Panc1 (cell line): ENCODE data around the gene MLYCD. TPM values are rescaled to one million over a fixed set of nuclear protein-coding genes. Genes with fewer than 3 reads are reported as not detected.

Source experiments
- ATAC-seq: fragments of 200-7000 bp; cut with Tn5 transposase; 2 replicates; pipeline ENCODE4 v1.9.1; 2020; ENCODE audit warnings: mild to moderate bottlenecking, moderate library complexity
- BruUV-seq: library from RNA; stranded (reverse); fragments of 400-500 nt; replicated peaks from 2 replicates; lab custom pipeline; 2021; lab: Mats Ljungman, UMichigan
- CTCF ChIA-PET: fragments of 300-600 bp; sonication (Branson Sonifier 250); formaldehyde crosslinking; loops from one replicate; lab custom pipeline; 2022; ENCODE audit warnings: antibody characterized with exemption; lab: Charles Lee
- POLR2A ChIA-PET: fragments of 300-600 bp; sonication (Branson Sonifier 250); formaldehyde crosslinking; loops from one replicate; lab custom pipeline; 2022; ENCODE audit warnings: antibody characterized with exemption; lab: Charles Lee
- DNase-seq: peaks from one replicate; pipeline ENCODE4 v3.0.0-alpha.2; 2010; ENCODE audit warnings: low read depth, low spot score
- H3K27ac ChIP-seq: 2 replicates; pipeline ENCODE4 v1.5.1; 2011; ENCODE audit warnings: mild to moderate bottlenecking, low read length, inconsistent platforms
- H3K27me3 ChIP-seq: fragments of 200-500 bp; sonication (Bioruptor generic); 2 replicates; pipeline ENCODE4 v1.6.0; 2014; ENCODE audit warnings: low read length, inconsistent platforms; ENCODE audit not compliant: control insufficient read depth, insufficient read depth
- H3K36me3 ChIP-seq: fragments of 200-500 bp; sonication (Bioruptor generic); 2 replicates; pipeline ENCODE4 v1.5.1; 2014; ENCODE audit warnings: inconsistent platforms, mild to moderate bottlenecking, low read length, moderate library complexity; ENCODE audit not compliant: control insufficient read depth, insufficient read depth
- H3K4me1 ChIP-seq: 2 replicates; pipeline ENCODE4 v1.5.1; 2011; ENCODE audit warnings: inconsistent platforms, mild to moderate bottlenecking, low read length, moderate library complexity; ENCODE audit not compliant: control insufficient read depth, insufficient read depth
- H3K4me3 ChIP-seq, 2 experiments: 2 replicates each; pipeline ENCODE4 v1.5.1; 2011 to 2012; ENCODE audit warnings: low read depth in 2 of 2, low read length in 2 of 2, mild to moderate bottlenecking in 2 of 2, inconsistent platforms in 1 of 2, moderate library complexity in 1 of 2
- H3K9me3 ChIP-seq: fragments of 200-500 bp; sonication (Bioruptor generic); 2 replicates; pipeline ENCODE4 v1.5.1; 2014; ENCODE audit warnings: low read depth, mild to moderate bottlenecking, inconsistent platforms, low read length, moderate library complexity; ENCODE audit not compliant: control insufficient read depth, insufficient read depth
- CTCF ChIP-seq: fragments of 450-650 bp; IDR thresholded peaks from 2 replicates; pipeline ENCODE4 v1.5.1; 2017; ENCODE audit warnings: mild to moderate bottlenecking
- POLR2AphosphoS5 ChIP-seq: IDR thresholded peaks from 2 replicates; pipeline ENCODE4 v1.6.1; 2012; ENCODE audit warnings: mild to moderate bottlenecking, low read depth, low read length, moderate library complexity
- SIN3A ChIP-seq: IDR thresholded peaks from 2 replicates; pipeline ENCODE4 v1.6.1; 2012; ENCODE audit warnings: low read depth, mild to moderate bottlenecking, low read length, moderate library complexity, borderline replicate concordance; ENCODE audit not compliant: insufficient read depth
- TCF7L2 ChIP-seq: IDR thresholded peaks from 2 replicates; pipeline ENCODE4 v1.6.1; 2011; ENCODE audit warnings: mild to moderate bottlenecking, low read depth, low read length, inconsistent platforms
- in situ Hi-C: cut with HindIII; loops from 2 replicates; pipeline ENCODE4 v1.10.0; 2016; ENCODE audit warnings: low sequenced_read_pairs, low pct_unique_long_range_greater_than_20kb
- intact Hi-C: fragments of 100-400 bp; cut with micrococcal nuclease; formaldehyde crosslinking; loops from one replicate; pipeline ENCODE4 v1.10.0; 2022; ENCODE audit not compliant: unreplicated experiment
- total RNA-seq: library from RNA; stranded (reverse); gene quantifications from one replicate; pipeline ENCODE4 v1.2.1, GENCODE V29; 2021; ENCODE audit not compliant: unreplicated experiment
- TF ChIP-seq, protein P1 (sequence below), 2 experiments: IDR thresholded peaks; 2 replicates each; pipeline ENCODE4 v1.6.1; 2011 to 2012; ENCODE audit warnings: low read depth in 2 of 2, control low read depth in 1 of 2, low read length in 1 of 2, mild to moderate bottlenecking in 1 of 2, moderate library complexity in 1 of 2; ENCODE audit not compliant: insufficient read depth in 1 of 2

The MLYCD gene
- total RNA-seq, 1 experiment from 2014 or later, result 2.2 TPM

- TF ChIP-seq SIN3A (no peak), TCF7L2 (no peak), CTCF (no peak), POLR2AphosphoS5 (no peak)
- TF ChIP-seq, protein P1, sequence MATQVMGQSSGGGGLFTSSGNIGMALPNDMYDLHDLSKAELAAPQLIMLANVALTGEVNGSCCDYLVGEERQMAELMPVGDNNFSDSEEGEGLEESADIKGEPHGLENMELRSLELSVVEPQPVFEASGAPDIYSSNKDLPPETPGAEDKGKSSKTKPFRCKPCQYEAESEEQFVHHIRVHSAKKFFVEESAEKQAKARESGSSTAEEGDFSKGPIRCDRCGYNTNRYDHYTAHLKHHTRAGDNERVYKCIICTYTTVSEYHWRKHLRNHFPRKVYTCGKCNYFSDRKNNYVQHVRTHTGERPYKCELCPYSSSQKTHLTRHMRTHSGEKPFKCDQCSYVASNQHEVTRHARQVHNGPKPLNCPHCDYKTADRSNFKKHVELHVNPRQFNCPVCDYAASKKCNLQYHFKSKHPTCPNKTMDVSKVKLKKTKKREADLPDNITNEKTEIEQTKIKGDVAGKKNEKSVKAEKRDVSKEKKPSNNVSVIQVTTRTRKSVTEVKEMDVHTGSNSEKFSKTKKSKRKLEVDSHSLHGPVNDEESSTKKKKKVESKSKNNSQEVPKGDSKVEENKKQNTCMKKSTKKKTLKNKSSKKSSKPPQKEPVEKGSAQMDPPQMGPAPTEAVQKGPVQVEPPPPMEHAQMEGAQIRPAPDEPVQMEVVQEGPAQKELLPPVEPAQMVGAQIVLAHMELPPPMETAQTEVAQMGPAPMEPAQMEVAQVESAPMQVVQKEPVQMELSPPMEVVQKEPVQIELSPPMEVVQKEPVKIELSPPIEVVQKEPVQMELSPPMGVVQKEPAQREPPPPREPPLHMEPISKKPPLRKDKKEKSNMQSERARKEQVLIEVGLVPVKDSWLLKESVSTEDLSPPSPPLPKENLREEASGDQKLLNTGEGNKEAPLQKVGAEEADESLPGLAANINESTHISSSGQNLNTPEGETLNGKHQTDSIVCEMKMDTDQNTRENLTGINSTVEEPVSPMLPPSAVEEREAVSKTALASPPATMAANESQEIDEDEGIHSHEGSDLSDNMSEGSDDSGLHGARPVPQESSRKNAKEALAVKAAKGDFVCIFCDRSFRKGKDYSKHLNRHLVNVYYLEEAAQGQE (IDR thresholded peaks at IDR 0.05; ENCODE audit: insufficient read depth in 1 of 2, low read depth in 2 of 2, low read length in 1 of 2), result no peak
- BruUV-seq, result no TSS peak
- CTCF ChIA-PET, result interaction anchor here (0.5 to 0.6 kb wide), 2 partner anchors 46 to 109 kb away, joined by 5 to 14 read pairs; no protein-coding TSS in a partner anchor
- intact Hi-C loops (no loop called here), in situ Hi-C loops (no loop called here)
- Histone ChIP-seq H3K9me3 (no peaks in the 10 kb centered on the region), H3K36me3 (no peaks in the 10 kb centered on the region), H3K4me3 (no peak overlapping the region), H3K4me1 (peaks cover 6% of the 10 kb centered on the region), H3K27me3 (no peaks in the 10 kb centered on the region), H3K27ac (no peak overlapping the region)
- POLR2A ChIA-PET, result no interaction called here
- DNase-seq (no peak), ATAC-seq (no peak)
Observed at GRCh38 chr16:83923581-83924365, 24.9 kb downstream of the MLYCD start.

- peaks cover 6% of the 10 kb centered on the region for H3K4me1 ChIP-seq
- TF ChIP-seq CTCF, result no peak
- TF ChIP-seq SIN3A, result no peak
- TF ChIP-seq, protein P1 (IDR thresholded peaks at IDR 0.05; ENCODE audit: insufficient read depth in 1 of 2, low read depth in 2 of 2, low read length in 1 of 2), result no peak
- TF ChIP-seq POLR2AphosphoS5, result no peak
- no peak for TF ChIP-seq TCF7L2
- H3K27me3 ChIP-seq, result no peaks in the 10 kb centered on the region
- in situ Hi-C loops, result no loop called here
- no peak overlapping the region for H3K4me3 ChIP-seq
- intact Hi-C loops, result no loop called here
- ATAC-seq (no peak), DNase-seq (no peak)
- no peak overlapping the region for H3K27ac ChIP-seq
- no TSS peak for BruUV-seq
- ChIA-PET POLR2A (no interaction called here), CTCF (interaction anchor here (0.5 kb wide), 1 partner anchor 45 kb away, joined by 14 read pairs; no protein-coding TSS in a partner anchor)
- no peaks in the 10 kb centered on the region for H3K9me3 ChIP-seq
- no peaks in the 10 kb centered on the region for H3K36me3 ChIP-seq
Observed at GRCh38 chr16:83924686-83925085, 25.8 kb downstream of the MLYCD start.
